ENCODE measurements around the gene SIN3B. TPM values are rescaled to one million over a fixed set of nuclear protein-coding genes. Genes with fewer than 3 reads are reported as not detected.

The SIN3B gene
- total RNA-seq, 1 experiment from 2014 or later = 49.7 TPM

GRCh38 chr19:16899566-16900075 lies 70.4 kb downstream of the SIN3B start:
- TF ChIP-seq CTCF (IDR thresholded peaks at IDR 0.05; ENCODE audit: unreplicated experiment) = peak; percentile 40
- H3K27me3 Mint-ChIP-seq (ENCODE audit: unreplicated experiment) = peaks cover 11% of the 10 kb centered on the region
- no peak overlapping the region for H3K4me3 Mint-ChIP-seq (ENCODE audit: low read depth, unreplicated experiment)
- H3K4me1 Mint-ChIP-seq (ENCODE audit: low read depth, unreplicated experiment) = no peaks in the 10 kb centered on the region
- peak; percentile 44 for DNase-seq
- intact Hi-C loops (cut with micrococcal nuclease; ENCODE audit: unreplicated experiment) = loop anchor here (2.0 to 10.0 kb wide), 2 partner anchors 121 to 185 kb away; partner anchors contain the start of gene NWD1
- no peak overlapping the region for H3K27ac Mint-ChIP-seq (ENCODE audit: unreplicated experiment)
- peaks cover 13% of the 10 kb centered on the region for H3K36me3 Mint-ChIP-seq (ENCODE audit: insufficient read depth, unreplicated experiment)
- CTCF ChIA-PET = no interaction called here
- no peaks in the 10 kb centered on the region for H3K9me3 Mint-ChIP-seq (ENCODE audit: low read depth, unreplicated experiment)
- BruUV-seq (replicated peaks) = no TSS peak

- Mint-ChIP-seq H3K9me3 (ENCODE audit: low read depth, unreplicated experiment) (no peaks in the 10 kb centered on the region), H3K27me3 (ENCODE audit: unreplicated experiment) (no peaks in the 10 kb centered on the region)
- BruUV-seq (replicated peaks) = no TSS peak
These were observed 72.4 kb downstream of the SIN3B start for GRCh38 chr19:16901491-16902175.

DNA sequence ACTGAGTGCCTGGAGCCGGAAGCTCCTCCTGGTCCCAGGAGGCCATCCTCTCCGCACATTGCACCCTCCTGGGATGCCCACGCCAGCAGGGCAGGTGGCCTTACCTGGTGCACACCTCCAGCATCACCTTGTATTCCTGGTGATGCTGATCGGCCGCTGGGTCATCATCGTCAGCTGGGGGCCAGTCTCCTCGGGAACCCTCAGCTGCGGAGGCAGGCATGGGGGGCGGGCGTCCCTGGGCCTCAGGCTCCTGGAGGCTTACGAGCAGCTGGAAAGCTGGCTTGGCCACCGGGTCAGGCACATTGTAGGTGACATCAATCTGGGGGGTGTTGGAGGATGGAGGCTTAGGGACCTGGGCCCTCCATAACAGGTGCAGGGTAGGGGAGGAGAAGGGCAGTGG lies 73.3 kb downstream of the SIN3B start:
- TF ChIP-seq CTCF (IDR thresholded peaks at IDR 0.05; ENCODE audit: unreplicated experiment) = no peak
- no TSS peak for BruUV-seq (replicated peaks)
- CTCF ChIA-PET = no interaction called here
- Mint-ChIP-seq H3K9me3 (ENCODE audit: low read depth, unreplicated experiment) (no peaks in the 10 kb centered on the region), H3K4me3 (ENCODE audit: low read depth, unreplicated experiment) (no peak overlapping the region), H3K27ac (ENCODE audit: unreplicated experiment) (no peak overlapping the region), H3K4me1 (ENCODE audit: low read depth, unreplicated experiment) (no peaks in the 10 kb centered on the region), H3K27me3 (ENCODE audit: unreplicated experiment) (no peaks in the 10 kb centered on the region), H3K36me3 (ENCODE audit: insufficient read depth, unreplicated experiment) (peaks cover 13% of the 10 kb centered on the region)
- no peak for DNase-seq
- intact Hi-C loops (cut with micrococcal nuclease; ENCODE audit: unreplicated experiment) = no loop called here

More at GRCh38 chr19:16901491-16902175, 72.4 kb downstream of the SIN3B start:
- DNase-seq = no peak
- CTCF ChIA-PET = no interaction called here
- no peak overlapping the region for H3K4me3 Mint-ChIP-seq (ENCODE audit: low read depth, unreplicated experiment)
- no peaks in the 10 kb centered on the region for H3K4me1 Mint-ChIP-seq (ENCODE audit: low read depth, unreplicated experiment)
- TF ChIP-seq CTCF (IDR thresholded peaks at IDR 0.05; ENCODE audit: unreplicated experiment) = no peak
- H3K27ac Mint-ChIP-seq (ENCODE audit: unreplicated experiment) = no peak overlapping the region
- peaks cover 13% of the 10 kb centered on the region for H3K36me3 Mint-ChIP-seq (ENCODE audit: insufficient read depth, unreplicated experiment)
- intact Hi-C loops (cut with micrococcal nuclease; ENCODE audit: unreplicated experiment) = loop anchor here (2.0 kb wide), 1 partner anchor 123 kb away; no protein-coding TSS in a partner anchor

DNA sequence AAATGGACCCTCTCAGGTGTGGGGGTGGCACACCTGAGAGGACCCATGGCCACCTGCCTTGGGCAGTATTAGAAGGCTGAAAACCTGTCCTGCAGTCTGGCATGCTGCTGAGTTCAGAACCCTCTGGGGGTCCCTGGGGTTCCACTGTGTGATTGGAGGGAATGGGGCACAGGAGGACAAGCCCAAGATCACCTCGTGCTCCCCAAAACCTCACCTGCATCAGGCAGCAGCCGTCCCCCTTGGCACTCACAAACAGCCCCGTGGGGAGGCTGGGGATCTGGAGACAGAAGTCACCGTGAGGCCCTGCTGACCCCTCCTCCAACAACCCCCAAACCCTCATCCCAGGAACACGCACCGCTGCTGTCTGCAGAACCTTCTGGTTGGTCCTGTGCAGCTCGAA lies 74.1 kb downstream of the SIN3B start:
- H3K4me3 Mint-ChIP-seq (ENCODE audit: low read depth, unreplicated experiment) = no peak overlapping the region
- intact Hi-C loops (cut with micrococcal nuclease; ENCODE audit: unreplicated experiment) = no loop called here
- no TSS peak for BruUV-seq (replicated peaks)
- no peak for DNase-seq
- CTCF ChIA-PET = no interaction called here
- no peak for TF ChIP-seq CTCF (IDR thresholded peaks at IDR 0.05; ENCODE audit: unreplicated experiment)
- no peaks in the 10 kb centered on the region for H3K4me1 Mint-ChIP-seq (ENCODE audit: low read depth, unreplicated experiment)
- no peaks in the 10 kb centered on the region for H3K9me3 Mint-ChIP-seq (ENCODE audit: low read depth, unreplicated experiment)
- no peak overlapping the region for H3K27ac Mint-ChIP-seq (ENCODE audit: unreplicated experiment)
- peaks cover 12% of the 10 kb centered on the region for H3K36me3 Mint-ChIP-seq (ENCODE audit: insufficient read depth, unreplicated experiment)
- H3K27me3 Mint-ChIP-seq (ENCODE audit: unreplicated experiment) = no peaks in the 10 kb centered on the region
